K562 (cell line): Measurements from ENCODE around the gene GIPC3. TPM values are rescaled to one million over a fixed set of nuclear protein-coding genes. Genes with fewer than 3 reads are reported as not detected.

Source experiments
- ATAC-seq: fragments of 200-7000 bp; cut with Tn5 transposase; 3 replicates; pipeline ENCODE4 v1.9.1; 2020; ENCODE audit warnings: moderate library complexity
- BruUV-seq: library from RNA; stranded (reverse); fragments of 400-500 nt; replicated peaks from 2 replicates; lab custom pipeline; 2021; lab: Mats Ljungman, UMichigan
- CTCF ChIA-PET: fragments of 300-600 bp; formaldehyde crosslinking; extraction: SDS; loops from one replicate; lab custom pipeline; 2021; ENCODE audit warnings: low intra/inter-chr PET ratio; lab: Yijun Ruan, JAX
- POLR2A ChIA-PET: fragments of 300-600, 350-650 bp; sonication (Branson Sonifier 250); formaldehyde crosslinking; extraction: SDS; loops from one replicate; lab custom pipeline; 2021; ENCODE audit warnings: antibody characterized with exemption, inconsistent platforms; lab: Yijun Ruan, JAX
- DNase-seq, 4 experiments: peaks; one replicate each; pipeline versions ENCODE4 v3.0.0 to v3.0.0-alpha.2; 2011 to 2018; ENCODE audit warnings: low spot score in 3 of 4, mixed read lengths in 3 of 4; ENCODE audit errors: extremely low read depth in 1 of 4
- FAIRE-seq: peaks from 2 replicates; lab custom pipeline; 2011; peaks lifted over from hg19 to GRCh38; lab: Jason Lieb, UNC
- H2AFZ ChIP-seq: 2 replicates; pipeline ENCODE4 v1.6.0; 2011; ENCODE audit warnings: low read depth, low read length, control low read depth, inconsistent platforms
- H3K27ac ChIP-seq: fragments of 200-600 bp; 3 replicates; pipeline ENCODE4 v1.8.0; 2011; ENCODE audit warnings: low read depth, mild to moderate bottlenecking, control low read depth, inconsistent platforms, low read length, moderate library complexity, mixed read lengths; ENCODE audit errors: extremely low read depth
- H3K27me3 ChIP-seq, 2 experiments: fragments of 300-600 bp in 1 of 2; 2 replicates in 1 of 2; 3 replicates in 1 of 2; pipeline versions ENCODE4 v1.6.0 to v1.8.0; 2011; ENCODE audit warnings: inconsistent platforms in 2 of 2, low read length in 2 of 2, mild to moderate bottlenecking in 1 of 2, mixed read lengths in 1 of 2, moderate library complexity in 1 of 2; ENCODE audit not compliant: control insufficient read depth in 2 of 2, insufficient read depth in 2 of 2
- H3K36me3 ChIP-seq: fragments of 300-600 bp; 3 replicates; pipeline ENCODE4 v1.8.0; 2011; ENCODE audit warnings: mild to moderate bottlenecking, low read length, inconsistent platforms; ENCODE audit not compliant: control insufficient read depth, insufficient read depth
- H3K4me1 ChIP-seq, 2 experiments: fragments of 200-600 bp in 1 of 2; replicated peaks in 1 of 2; 2 replicates in 1 of 2; 3 replicates in 1 of 2; pipeline versions ENCODE4 v1.5.1 to v1.8.0; 2011; ENCODE audit warnings: inconsistent platforms in 2 of 2, low read length in 2 of 2, mild to moderate bottlenecking in 1 of 2, mixed read lengths in 1 of 2, moderate library complexity in 1 of 2; ENCODE audit not compliant: control insufficient read depth in 2 of 2, insufficient read depth in 2 of 2
- H3K4me2 ChIP-seq: 2 replicates; pipeline ENCODE4 v1.6.1; 2011; ENCODE audit warnings: low read length, control low read depth, inconsistent platforms, mixed read lengths; ENCODE audit not compliant: insufficient read depth
- H3K4me3 ChIP-seq: fragments of 200-600 bp; sonication (generic), shearing (Covaris generic); 2 replicates; pipeline ENCODE4 v1.5.1; 2016; ENCODE audit warnings: control low read depth, inconsistent platforms
- H3K79me2 ChIP-seq: fragments of 200-600 bp; 3 replicates; pipeline ENCODE4 v1.8.0; 2011; ENCODE audit warnings: low read length, inconsistent platforms; ENCODE audit not compliant: control insufficient read depth, insufficient read depth
- H3K9ac ChIP-seq, 2 experiments: 2 replicates each; pipeline versions ENCODE4 v1.6.0 to v1.6.1; 2011; ENCODE audit warnings: low read depth in 2 of 2, low read length in 2 of 2, control low read depth in 1 of 2, inconsistent platforms in 1 of 2, mild to moderate bottlenecking in 1 of 2, mixed read lengths in 1 of 2; ENCODE audit not compliant: insufficient read depth in 1 of 2
- H3K9me1 ChIP-seq: one replicate; pipeline ENCODE4 v1.6.0; 2011; ENCODE audit warnings: inconsistent platforms, mild to moderate bottlenecking, low read length, moderate library complexity; ENCODE audit not compliant: control insufficient read depth, insufficient read depth
- H3K9me3 ChIP-seq: replicated peaks from 2 replicates; pipeline ENCODE4 v1.5.1; 2011; ENCODE audit warnings: low read depth, low read length, inconsistent platforms; ENCODE audit not compliant: control insufficient read depth, insufficient read depth
- H4K20me1 ChIP-seq: replicated peaks from 2 replicates; pipeline ENCODE4 v1.6.1; 2011; ENCODE audit warnings: low read length, inconsistent platforms, mixed read lengths; ENCODE audit not compliant: control insufficient read depth, insufficient read depth
- CREB3L1 ChIP-seq: fragments of 450-650 bp; IDR thresholded peaks from 2 replicates; pipeline ENCODE4 v1.6.1; 2014; ENCODE audit warnings: low read depth, mild to moderate bottlenecking, moderate library complexity, borderline replicate concordance
- GATA2 ChIP-seq: sonication (generic); formaldehyde crosslinking; IDR thresholded peaks from 2 replicates; pipeline ENCODE4 v1.4.0; 2020; ENCODE audit warnings: mild to moderate bottlenecking, missing genetic modification reagents
- MTA1 ChIP-seq: fragments of 450-650 bp; IDR thresholded peaks from 2 replicates; pipeline ENCODE4 v1.6.1; 2017; ENCODE audit warnings: borderline replicate concordance
- POLR2G ChIP-seq: fragments of 200-400 bp; formaldehyde crosslinking; IDR thresholded peaks from 2 replicates; pipeline ENCODE4 v1.6.1; 2017; ENCODE audit warnings: low read depth, mild to moderate bottlenecking, antibody characterized with exemption, low read length, moderate library complexity
- RBFOX2 ChIP-seq: fragments of 200-400 bp; formaldehyde crosslinking; IDR thresholded peaks from 2 replicates; pipeline ENCODE4 v1.6.1; 2017; ENCODE audit warnings: low read depth, mild to moderate bottlenecking, low read length, moderate library complexity
- WGBS: fragments of 100-300 bp; shearing (Covaris generic); methylation state at CpG from one replicate; pipeline ENCODE4 v1.1.6; 2016; ENCODE audit warnings: low coverage, mixed read lengths; ENCODE audit not compliant: insufficient coverage; ENCODE audit errors: missing lambda C conversion rate; 5-methylcytosine and 5-hydroxymethylcytosine counted together
- in situ Hi-C: fragments of 300-500 bp; cut with MboI; formaldehyde crosslinking; loops from 4 replicates; pipeline ENCODE4 v1.15.0; 2018; ENCODE audit warnings: inconsistent platforms, mixed read lengths
- intact Hi-C: fragments of 100-400 bp; cut with micrococcal nuclease; formaldehyde crosslinking; loops from 2 replicates; pipeline ENCODE4 v1.14.2; 2022
- polyA plus RNA-seq, 8 experiments: library from polyadenylated mRNA; depleted of rRNA in 4 of 8; stranded (reverse) in 5 of 8; unstranded in 3 of 8; fragments of >200 nt; fragmentation: Nextera tagmentation in 2 of 8; fragmentation: Illumina TruSeq in 1 of 8; extraction: Ambion mirVana in 2 of 8; extraction: Trizol in 1 of 8; gene quantifications; 2 replicates each; pipeline versions ENCODE4 v1.2.1 to v1.2.3, GENCODE V29; 2011 to 2014; ENCODE audit warnings: inconsistent platforms in 1 of 8, missing spikeins in 1 of 8
- total RNA-seq, 7 experiments: library from RNA; depleted of rRNA in 6 of 7; stranded (reverse); fragments of >200 nt in 6 of 7; fragmentation: Illumina TruSeq in 2 of 7; extraction: Trizol in 2 of 7; gene quantifications; 2 replicates each; pipeline versions ENCODE4 v1.2.1 to v1.2.3, GENCODE V29; 2011 to 2021; ENCODE audit warnings: low replicate concordance in 1 of 7

Gene GIPC3
- total and polyA plus RNA-seq, 9 of the 15 experiments (the other 6 are each of a cell fraction or from before 2014, with no cell fraction given) = 0.03 to 3.6 (median 1.5) TPM; not detected in 1

- Histone ChIP-seq H4K20me1 (no peaks in the 10 kb centered on the region), H3K79me2 (no peaks in the 10 kb centered on the region), H3K36me3 (peaks cover 3% of the 10 kb centered on the region; the same call in 1 of the 3 replicates), H3K9me3 (peaks cover 14% of the 10 kb centered on the region), H3K27ac (no peak overlapping the region), H3K27me3 (no peaks in the 10 kb centered on the region), H3K9ac (no peak overlapping the region), H3K9me1 (no peaks in the 10 kb centered on the region), H2AFZ (no peak overlapping the region), H3K4me2 (no peak overlapping the region), H3K4me1 (peaks cover 0 to 31% of the 10 kb centered on the region in 2 experiments; a peak in 2 of 5 replicates), H3K4me3 (no peak overlapping the region)
- intact Hi-C loops (no loop called here), in situ Hi-C loops (no loop called here)
- FAIRE-seq (no peak), DNase-seq (no peak), ATAC-seq (no peak)
- TF ChIP-seq MTA1 = no peak
- peak; percentile 11; the same call in 1 of the 2 replicates for TF ChIP-seq CREB3L1
- 0 out of 2 replicates have a peak, but pooled peaks have one; percentile 16 for TF ChIP-seq POLR2G
- 0 out of 2 replicates have a peak, but pooled peaks have one; percentile 19 for TF ChIP-seq RBFOX2
- no peak for TF ChIP-seq GATA2 (CRISPR knock-in tag)
- 92% methylated on average over 14 of the region's 22 CpGs for WGBS
- BruUV-seq = no TSS peak
- ChIA-PET CTCF (no interaction called here), POLR2A (interaction anchor here (0.7 to 1.3 kb wide), 4 partner anchors 13 to 1570 kb away, joined by 3 to 4 read pairs (median 3); no protein-coding TSS in a partner anchor)
Observed at GRCh38 chr19:3589949-3590348, 4.7 kb downstream of the GIPC3 start.
